Measurements from ENCODE around the gene ADD2. TPM values are rescaled to one million over a fixed set of nuclear protein-coding genes. Genes with fewer than 3 reads are reported as not detected.

The ADD2 gene
- total and polyA plus RNA-seq, 12 donors, result 0.20 to 5.6 (median 1.9) TPM; not detected in 1

DNA sequence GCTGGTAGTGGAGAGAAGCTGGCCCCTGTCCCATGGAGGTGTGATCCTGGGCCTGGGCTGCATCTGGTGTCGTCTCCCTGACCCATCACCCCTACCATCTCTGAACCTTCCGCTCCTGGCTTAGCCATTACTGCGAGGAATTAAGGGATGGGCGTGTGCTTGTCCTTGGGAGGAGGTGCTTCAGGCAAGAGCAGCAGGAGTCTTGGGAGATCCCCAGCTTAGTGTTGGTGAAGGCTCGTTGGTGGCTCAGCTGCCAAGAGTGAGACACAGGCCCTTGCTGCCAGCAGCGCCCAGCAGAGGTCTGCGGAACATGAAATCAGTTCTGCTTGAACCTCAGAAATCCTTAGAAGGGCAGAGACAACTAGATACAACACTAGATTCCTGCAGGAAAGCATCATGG lies 154.5 kb downstream of the ADD2 start:
- no peak for DNase-seq
- no peak overlapping the region for H3K4me3 ChIP-seq
- TF ChIP-seq CTCF (IDR thresholded peaks at IDR 0.05), result no peak
- no peak for TF ChIP-seq POLR2A (IDR thresholded peaks at IDR 0.05)
- no peaks in the 10 kb centered on the region for H3K4me1 ChIP-seq (replicated peaks in 1 of 2)
- 72 to 80% (median 78%) methylated on average over 6 to 7 of the region's 7 CpGs for WGBS, 4 donors
- intact Hi-C loops (cut with DNase I), result loop anchor here (10.0 kb wide), 2 partner anchors 269 to 309 kb away; partner anchors contain the start of gene FAM136A (in 1 of the 2)
- H3K36me3 ChIP-seq (replicated peaks in 1 of 2), result no peaks in the 10 kb centered on the region
- H3K27ac ChIP-seq, result no peak overlapping the region
- H3K9me3 ChIP-seq (replicated peaks in 1 of 3), result no peaks in the 10 kb centered on the region
- peaks cover 2% of the 10 kb centered on the region for H3K27me3 ChIP-seq

DNA sequence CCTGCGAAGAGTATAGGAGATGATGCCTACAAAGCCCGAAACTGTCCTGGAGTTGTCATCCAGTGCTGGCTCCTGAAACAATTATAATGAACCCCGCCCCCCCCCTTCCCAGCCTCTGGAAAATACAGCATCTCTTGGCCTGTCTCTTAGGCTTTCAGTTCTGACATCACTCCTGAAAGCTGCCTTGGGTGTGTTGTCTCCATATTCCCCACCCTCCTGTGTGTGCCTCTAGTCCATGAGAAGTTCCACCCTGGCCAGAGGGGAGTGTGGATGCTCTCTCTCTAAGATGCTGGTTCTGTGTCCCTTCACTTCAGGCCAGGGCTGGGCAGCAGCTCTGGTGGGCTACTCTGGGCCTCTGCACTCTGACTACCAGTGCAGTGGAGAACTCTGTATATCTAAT lies 155.4 kb downstream of the ADD2 start:
- H3K9me3 ChIP-seq (replicated peaks in 1 of 3), result no peaks in the 10 kb centered on the region
- TF ChIP-seq POLR2A (IDR thresholded peaks at IDR 0.05) (no peak), CTCF (IDR thresholded peaks at IDR 0.05) (no peak)
- no peak overlapping the region for H3K4me3 ChIP-seq
- DNase-seq, result no peak
- H3K27me3 ChIP-seq, result no peaks in the 10 kb centered on the region
- no peaks in the 10 kb centered on the region for H3K4me1 ChIP-seq (replicated peaks in 1 of 2)
- WGBS, 4 donors, result 66 to 82% (median 81%) methylated on average over 3 of the region's 3 CpGs
- H3K36me3 ChIP-seq (replicated peaks in 1 of 2), result no peaks in the 10 kb centered on the region
- no peak overlapping the region for H3K27ac ChIP-seq
- intact Hi-C loops (cut with DNase I), result loop anchor here (10.0 kb wide), 2 partner anchors 268 to 308 kb away; partner anchors contain the start of gene FAM136A (in 1 of the 2)

- H3K27ac ChIP-seq, result no peak overlapping the region
- peaks cover 11% of the 10 kb centered on the region for H3K27me3 ChIP-seq
- DNase-seq, result no peak
- no peaks in the 10 kb centered on the region for H3K36me3 ChIP-seq (replicated peaks in 1 of 2)
- intact Hi-C loops (cut with DNase I), result no loop called here
- no peak for TF ChIP-seq POLR2A (IDR thresholded peaks at IDR 0.05)
- no peak for TF ChIP-seq CTCF (IDR thresholded peaks at IDR 0.05)
- no peak overlapping the region for H3K4me3 ChIP-seq
- 76 to 81% (median 79%) methylated on average over 6 of the region's 6 CpGs for WGBS, 4 donors
- H3K4me1 ChIP-seq (replicated peaks in 1 of 2), result no peaks in the 10 kb centered on the region
- H3K9me3 ChIP-seq (replicated peaks in 1 of 3), result no peaks in the 10 kb centered on the region
Observed at GRCh38 chr2:70608373-70608772, 159.6 kb downstream of the ADD2 start.

DNA sequence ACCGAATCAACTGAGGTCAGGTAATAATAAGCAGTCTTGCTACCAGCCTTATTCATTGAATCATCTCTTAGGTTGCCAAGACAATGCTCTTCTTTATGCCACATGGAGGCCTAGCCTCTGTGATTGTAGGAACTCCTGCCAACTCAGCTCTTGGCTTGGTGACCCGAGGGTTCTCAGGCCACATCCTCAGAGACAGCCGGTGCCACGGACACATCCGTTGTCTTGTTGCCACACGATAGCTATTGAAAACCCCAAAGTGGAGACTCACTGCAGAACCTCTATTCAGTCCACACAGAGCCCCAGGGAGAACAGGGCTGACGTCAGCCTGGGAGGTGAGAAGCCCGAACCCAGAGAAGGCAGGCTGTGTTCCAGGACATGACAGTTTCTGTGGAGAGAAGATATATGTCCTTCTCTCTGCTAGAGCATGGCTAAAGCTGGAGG lies 160.9 kb downstream of the ADD2 start:
- H3K4me1 ChIP-seq (replicated peaks in 1 of 2), result no peaks in the 10 kb centered on the region
- TF ChIP-seq CTCF (IDR thresholded peaks at IDR 0.05), result no peak
- TF ChIP-seq POLR2A (IDR thresholded peaks at IDR 0.05), result no peak
- 65 to 85% (median 71%) methylated on average over 4 to 8 of the region's 8 CpGs for WGBS, 4 donors
- peaks cover 11% of the 10 kb centered on the region for H3K27me3 ChIP-seq
- intact Hi-C loops (cut with DNase I), result no loop called here
- H3K9me3 ChIP-seq (replicated peaks in 1 of 3), result no peaks in the 10 kb centered on the region
- no peaks in the 10 kb centered on the region for H3K36me3 ChIP-seq (replicated peaks in 1 of 2)
- no peak for DNase-seq
- no peak overlapping the region for H3K4me3 ChIP-seq
- no peak overlapping the region for H3K27ac ChIP-seq

Small RNAs within 50 kb of the gene (small RNA-seq; reads per million reads assigned to genes)
- gene HMGN2P21, result 0 reads per million in 2 donors

Other genes with a start within 250 kb of the ADD2 start
- gene TGFA, start 214.4 kb downstream of the ADD2 start, total RNA-seq, result 1 to 10 TPM in 5 of 9 donors, under 1 TPM in 4; 0.11 to 8.2 (median 1.0) TPM
- under 1 TPM; 0.16 to 0.30 (median 0.26) TPM for gene TGFA, start 214.4 kb downstream of the ADD2 start, polyA plus RNA-seq
- not detected for gene FIGLA, start 22.4 kb upstream of the ADD2 start, total RNA-seq
- gene FIGLA, start 22.4 kb upstream of the ADD2 start, polyA plus RNA-seq, result not detected
- gene CLEC4F, start 52.4 kb upstream of the ADD2 start, total RNA-seq, result under 1 TPM in 1 of 9 donors, not detected in 8; 0.22 TPM
- gene CLEC4F, start 52.4 kb upstream of the ADD2 start, polyA plus RNA-seq, result under 1 TPM in 2 of 3 donors, not detected in 1; 0.27 to 0.32 TPM
- gene CD207, start 67.6 kb upstream of the ADD2 start, total RNA-seq, result not detected
- under 1 TPM in 2 of 3 donors, not detected in 1; 0.07 to 0.10 TPM for gene CD207, start 67.6 kb upstream of the ADD2 start, polyA plus RNA-seq
- 1 to 10 TPM in 3 of 9 donors, under 1 TPM in 3, not detected in 3; 0.35 to 4.9 (median 0.93) TPM for gene VAX2, start 132.4 kb upstream of the ADD2 start, total RNA-seq
- gene VAX2, start 132.4 kb upstream of the ADD2 start, polyA plus RNA-seq, result 1 to 10 TPM in 2 of 3 donors, not detected in 1; 2.5 to 3.0 TPM
- 1 to 10 TPM in 1 of 9 donors, under 1 TPM in 4, not detected in 4; 0.14 to 1.3 (median 0.58) TPM for gene ATP6V1B1, start 167.7 kb upstream of the ADD2 start, total RNA-seq
- 1 to 10 TPM in 2 of 3 donors, under 1 TPM in 1; 0.27 to 4.6 (median 1.9) TPM for gene ATP6V1B1, start 167.7 kb upstream of the ADD2 start, polyA plus RNA-seq
- 1 to 10 TPM in 7 of 9 donors, under 1 TPM in 1, not detected in 1; 0.61 to 3.7 (median 2.1) TPM for gene ANKRD53, start 210.4 kb upstream of the ADD2 start, total RNA-seq
- gene ANKRD53, start 210.4 kb upstream of the ADD2 start, polyA plus RNA-seq, result 1 to 10 TPM; 1.5 to 5.1 (median 4.3) TPM
- 10 to 100 TPM; 20.0 to 96.6 (median 58.6) TPM for gene TEX261, start 226.7 kb upstream of the ADD2 start, total RNA-seq
- 10 to 100 TPM; 17.9 to 95.2 (median 23.3) TPM for gene TEX261, start 226.7 kb upstream of the ADD2 start, polyA plus RNA-seq

All from adrenal gland (tissue), 12 donors.